ENCODE results near the gene ZMYND8. TPM values are rescaled to one million over a fixed set of nuclear protein-coding genes. Genes with fewer than 3 reads are reported as not detected.

Gene ZMYND8
- total RNA-seq, 1 experiment from 2014 or later, result 29.0 TPM

DNA sequence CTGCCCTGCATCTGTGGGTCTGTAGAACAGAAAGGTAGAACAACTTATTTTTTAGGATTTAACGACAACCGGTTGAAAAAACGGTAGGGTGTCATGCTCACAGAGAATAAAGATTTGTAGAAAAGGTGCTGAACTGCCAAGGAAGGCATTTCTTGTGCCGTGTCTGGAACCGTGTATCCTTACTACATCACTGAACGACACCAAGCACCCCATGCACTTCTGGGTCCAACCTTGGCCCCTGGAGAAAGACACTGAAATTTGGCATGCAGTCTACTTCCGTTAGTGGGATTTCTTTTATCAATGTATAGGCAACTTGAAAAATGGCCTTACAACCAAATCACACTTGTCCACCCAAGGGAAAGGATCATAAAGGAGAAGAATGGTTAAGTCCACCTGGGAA, 145.5 kb downstream of the ZMYND8 start:
- DNase-seq (ENCODE audit: low read depth, low spot score) (no peak), ATAC-seq (no peak)
- TF ChIP-seq EGR1 (IDR thresholded peaks at IDR 0.05; ENCODE audit: low read depth) (no peak), CEBPB (IDR thresholded peaks at IDR 0.05; ENCODE audit: low read depth) (no peak), JUND (IDR thresholded peaks at IDR 0.05) (no peak), SRF (IDR thresholded peaks at IDR 0.05; ENCODE audit: low read depth) (no peak), CBX3 (IDR thresholded peaks at IDR 0.05; ENCODE audit: low read depth) (no peak), SP1 (IDR thresholded peaks at IDR 0.05; ENCODE audit: low read depth) (no peak)
- TF ChIP-seq, protein P1, sequence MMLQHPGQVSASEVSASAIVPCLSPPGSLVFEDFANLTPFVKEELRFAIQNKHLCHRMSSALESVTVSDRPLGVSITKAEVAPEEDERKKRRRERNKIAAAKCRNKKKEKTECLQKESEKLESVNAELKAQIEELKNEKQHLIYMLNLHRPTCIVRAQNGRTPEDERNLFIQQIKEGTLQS (IDR thresholded peaks at IDR 0.05), result no peak
- TF ChIP-seq, protein P2, sequence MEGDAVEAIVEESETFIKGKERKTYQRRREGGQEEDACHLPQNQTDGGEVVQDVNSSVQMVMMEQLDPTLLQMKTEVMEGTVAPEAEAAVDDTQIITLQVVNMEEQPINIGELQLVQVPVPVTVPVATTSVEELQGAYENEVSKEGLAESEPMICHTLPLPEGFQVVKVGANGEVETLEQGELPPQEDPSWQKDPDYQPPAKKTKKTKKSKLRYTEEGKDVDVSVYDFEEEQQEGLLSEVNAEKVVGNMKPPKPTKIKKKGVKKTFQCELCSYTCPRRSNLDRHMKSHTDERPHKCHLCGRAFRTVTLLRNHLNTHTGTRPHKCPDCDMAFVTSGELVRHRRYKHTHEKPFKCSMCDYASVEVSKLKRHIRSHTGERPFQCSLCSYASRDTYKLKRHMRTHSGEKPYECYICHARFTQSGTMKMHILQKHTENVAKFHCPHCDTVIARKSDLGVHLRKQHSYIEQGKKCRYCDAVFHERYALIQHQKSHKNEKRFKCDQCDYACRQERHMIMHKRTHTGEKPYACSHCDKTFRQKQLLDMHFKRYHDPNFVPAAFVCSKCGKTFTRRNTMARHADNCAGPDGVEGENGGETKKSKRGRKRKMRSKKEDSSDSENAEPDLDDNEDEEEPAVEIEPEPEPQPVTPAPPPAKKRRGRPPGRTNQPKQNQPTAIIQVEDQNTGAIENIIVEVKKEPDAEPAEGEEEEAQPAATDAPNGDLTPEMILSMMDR (IDR thresholded peaks at IDR 0.05 in 2 of 3, conservative IDR thresholded peaks at IDR 0.05 in 1 of 3; ENCODE audit: borderline replicate concordance in 1 of 3, insufficient read depth in 1 of 3, low read depth in 2 of 3, low read length in 2 of 3), result no peak
- no peaks in the 10 kb centered on the region for H3K79me2 ChIP-seq (ENCODE audit: insufficient read depth, low read length)
- peaks cover 23 to 34% of the 10 kb centered on the region in 2 experiments for H3K36me3 ChIP-seq (ENCODE audit: control insufficient read depth in 1 of 2, insufficient read depth in 2 of 2, low read length in 2 of 2)
- no peak overlapping the region for H3K4me3 ChIP-seq (replicated peaks in 1 of 2; ENCODE audit: low read depth in 1 of 2, low read length in 2 of 2)
- RAD21 ChIA-PET (ENCODE audit: low non-redundant PET in 1 of 2, low total read pairs in 2 of 2, uncharacterized antibody in 2 of 2, unreplicated experiment in 2 of 2), result no interaction called here
- no peak overlapping the region for H3K4me2 ChIP-seq (ENCODE audit: low read length)
- POLR2A ChIA-PET, result no interaction called here
- intact Hi-C loops (cut with micrococcal nuclease), result no loop called here
- H3K9me2 ChIP-seq (ENCODE audit: insufficient read depth), result no peaks in the 10 kb centered on the region
- no peak overlapping the region for H3K9ac ChIP-seq (ENCODE audit: low read length)
- no peaks in the 10 kb centered on the region for H4K20me1 ChIP-seq (ENCODE audit: insufficient read depth)
- no peak overlapping the region for H2AFZ ChIP-seq (ENCODE audit: low read depth, low read length, poor library complexity, severe bottlenecking)
- no peaks in the 10 kb centered on the region for H3K9me3 ChIP-seq (ENCODE audit: control insufficient read depth in 1 of 2, insufficient read depth in 1 of 2, low read depth in 1 of 2, low read length in 2 of 2)
- H3K27ac ChIP-seq (ENCODE audit: low read depth, low read length), result no peak overlapping the region
- CTCF ChIA-PET, result no interaction called here
- no TSS peak for BruUV-seq (replicated peaks)
- peaks cover 14% of the 10 kb centered on the region in 2 experiments for H3K4me1 ChIP-seq (ENCODE audit: control insufficient read depth in 1 of 2, insufficient read depth in 2 of 2, low read length in 2 of 2)
- no peaks in the 10 kb centered on the region for H3K27me3 ChIP-seq (ENCODE audit: insufficient read depth, low read length)

DNA sequence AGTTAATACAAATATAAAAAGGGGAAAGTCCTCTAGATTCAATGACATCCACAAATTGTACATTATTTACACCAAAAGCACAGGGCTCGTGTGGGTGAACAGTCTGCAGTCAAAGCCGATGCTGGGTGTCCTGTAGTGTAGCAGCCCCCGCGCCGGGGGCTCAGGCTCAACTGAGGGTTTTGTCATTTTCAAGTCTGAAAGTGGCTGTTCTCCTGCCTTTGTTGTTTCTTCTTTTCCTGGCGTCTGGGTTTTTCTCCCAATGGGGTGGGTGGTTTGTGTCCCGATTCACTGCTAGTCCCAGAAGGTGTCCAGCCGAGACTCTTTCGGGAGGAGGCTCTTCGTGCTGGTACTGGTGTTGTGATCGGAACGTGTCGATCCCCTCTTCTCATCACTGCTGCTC, 146.0 kb downstream of the ZMYND8 start:
- intact Hi-C loops (cut with micrococcal nuclease), result no loop called here
- ChIA-PET CTCF (no interaction called here), POLR2A (no interaction called here), RAD21 (ENCODE audit: low non-redundant PET in 1 of 2, low total read pairs in 2 of 2, uncharacterized antibody in 2 of 2, unreplicated experiment in 2 of 2) (no interaction called here)
- Histone ChIP-seq H3K36me3 (ENCODE audit: control insufficient read depth in 1 of 2, insufficient read depth in 2 of 2, low read length in 2 of 2) (peaks cover 18 to 32% of the 10 kb centered on the region in 2 experiments), H4K20me1 (ENCODE audit: insufficient read depth) (no peaks in the 10 kb centered on the region), H3K27me3 (ENCODE audit: insufficient read depth, low read length) (no peaks in the 10 kb centered on the region), H3K9ac (ENCODE audit: low read length) (no peak overlapping the region), H3K9me3 (ENCODE audit: control insufficient read depth in 1 of 2, insufficient read depth in 1 of 2, low read depth in 1 of 2, low read length in 2 of 2) (no peaks in the 10 kb centered on the region), H3K4me2 (ENCODE audit: low read length) (no peak overlapping the region), H3K4me3 (replicated peaks in 1 of 2; ENCODE audit: low read depth in 1 of 2, low read length in 2 of 2) (no peak overlapping the region), H3K27ac (ENCODE audit: low read depth, low read length) (no peak overlapping the region), H3K4me1 (ENCODE audit: control insufficient read depth in 1 of 2, insufficient read depth in 2 of 2, low read length in 2 of 2) (peaks cover 20% of the 10 kb centered on the region in 2 experiments), H3K9me2 (ENCODE audit: insufficient read depth) (no peaks in the 10 kb centered on the region), H3K79me2 (ENCODE audit: insufficient read depth, low read length) (no peaks in the 10 kb centered on the region), H2AFZ (ENCODE audit: low read depth, low read length, poor library complexity, severe bottlenecking) (no peak overlapping the region)
- no TSS peak for BruUV-seq (replicated peaks)
- ATAC-seq, result no peak
- DNase-seq (ENCODE audit: low read depth, low spot score), result no peak
- TF ChIP-seq YY1 (IDR thresholded peaks at IDR 0.05; ENCODE audit: extremely low read depth, insufficient replicate concordance, low read depth, low read length) (no peak), REST (IDR thresholded peaks at IDR 0.05; ENCODE audit: low read depth) (no peak), ZNF274 (IDR thresholded peaks at IDR 0.05; ENCODE audit: low read depth, low read length) (no peak), ELF1 (IDR thresholded peaks at IDR 0.05; ENCODE audit: borderline replicate concordance, low read depth) (no peak), EZH2phosphoT487 (IDR thresholded peaks at IDR 0.05; ENCODE audit: borderline replicate concordance) (no peak), RAD21 (IDR thresholded peaks at IDR 0.05; ENCODE audit: low read depth) (no peak), POLR2A (IDR thresholded peaks at IDR 0.05; ENCODE audit: borderline replicate concordance, extremely low read depth, insufficient read depth, insufficient read length) (no peak), EZH2 (IDR thresholded peaks at IDR 0.05) (no peak), ZFX (IDR thresholded peaks at IDR 0.05) (no peak), JUND (IDR thresholded peaks at IDR 0.05) (no peak)
- TF ChIP-seq, protein P1 (IDR thresholded peaks at IDR 0.05), result no peak

All from HCT116 (cell line).